ENCODE data around the gene MEF2D. TPM values are rescaled to one million over a fixed set of nuclear protein-coding genes. Genes with fewer than 3 reads are reported as not detected.

Gene MEF2D
- total and polyA plus RNA-seq, 9 donors, result 16.8 to 75.3 (median 58.2) TPM

DNA sequence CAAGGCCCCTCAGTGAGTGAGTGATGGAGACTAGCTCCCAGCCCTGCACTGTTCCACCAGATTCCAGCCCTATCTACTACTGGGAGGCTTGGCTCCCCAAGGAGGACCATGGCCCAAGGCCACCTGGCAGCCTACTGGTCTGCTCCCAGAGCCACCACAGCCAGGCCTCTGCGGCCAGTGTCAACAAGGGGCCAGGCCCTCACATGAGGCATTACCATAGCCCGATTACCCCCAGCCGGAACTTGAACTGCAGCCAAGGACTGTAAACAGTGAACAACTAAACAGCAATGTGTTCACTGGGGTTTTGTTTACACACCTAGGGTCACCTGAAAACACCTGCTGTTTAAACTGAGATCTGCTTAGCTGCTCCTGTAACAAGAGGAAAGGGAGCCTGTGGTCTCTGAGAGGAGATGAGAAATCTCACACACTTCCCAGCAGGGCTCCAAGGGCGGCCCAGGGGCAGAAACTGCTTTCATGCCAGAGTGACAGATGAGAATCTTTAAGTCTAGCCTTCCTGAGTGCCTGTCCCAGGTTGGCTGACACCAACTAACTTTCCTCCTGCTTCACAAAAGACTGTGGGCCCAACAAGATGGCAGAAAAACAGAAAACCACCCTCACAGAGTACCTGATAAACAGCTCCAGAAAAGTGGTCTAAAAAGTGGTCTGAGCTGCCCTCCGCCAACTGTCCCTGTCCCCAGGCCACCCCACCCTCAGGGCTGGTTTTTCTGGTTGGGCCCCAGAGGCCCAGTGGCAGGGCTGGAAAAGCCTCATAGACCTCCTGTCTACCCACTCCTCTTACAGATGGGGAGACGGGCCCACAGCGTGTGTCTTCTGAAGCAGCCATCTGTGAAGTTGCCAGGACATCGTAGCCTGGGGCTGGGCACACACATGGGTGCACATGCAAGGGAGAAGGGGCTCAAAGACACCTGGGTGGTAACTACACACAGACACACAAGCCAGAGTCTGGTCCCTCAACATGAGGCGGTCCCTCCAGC, 28.8 kb downstream of the MEF2D start:
- WGBS (ENCODE audit: insufficient coverage), result 66% methylated on average over 4 of the region's 9 CpGs
- H3K27ac ChIP-seq (ENCODE audit: low read length), result no peak overlapping the region
- no peaks in the 10 kb centered on the region for H3K27me3 ChIP-seq (ENCODE audit: control insufficient read depth, insufficient read depth, low read length)
- peaks cover 91% of the 10 kb centered on the region for H3K36me3 ChIP-seq (ENCODE audit: control insufficient read depth, insufficient read depth, low read length)
- no peak overlapping the region for H3K4me3 ChIP-seq (ENCODE audit: low read length)
- H3K9me3 ChIP-seq (replicated peaks; ENCODE audit: control insufficient read depth, low read depth, low read length), result no peaks in the 10 kb centered on the region
- H3K4me1 ChIP-seq (ENCODE audit: control insufficient read depth, insufficient read depth, low read length), result peaks cover 14% of the 10 kb centered on the region
- no peak for DNase-seq

GRCh38 chr1:156470473-156470872, 30.1 kb downstream of the MEF2D start:
- H3K4me1 ChIP-seq (ENCODE audit: control insufficient read depth, insufficient read depth, low read length), result peaks cover 9% of the 10 kb centered on the region
- H3K27me3 ChIP-seq (ENCODE audit: control insufficient read depth, insufficient read depth, low read length), result no peaks in the 10 kb centered on the region
- H3K27ac ChIP-seq (ENCODE audit: low read length), result no peak overlapping the region
- peaks cover 91% of the 10 kb centered on the region for H3K36me3 ChIP-seq (ENCODE audit: control insufficient read depth, insufficient read depth, low read length)
- no peak overlapping the region for H3K4me3 ChIP-seq (ENCODE audit: low read length)
- DNase-seq, result no peak
- H3K9me3 ChIP-seq (replicated peaks; ENCODE audit: control insufficient read depth, low read depth, low read length), result no peaks in the 10 kb centered on the region
- WGBS (ENCODE audit: insufficient coverage), result no CpG with 5 or more reads among the region's 1 CpG

- WGBS (ENCODE audit: insufficient coverage), result 98% methylated on average over 3 of the region's 6 CpGs
- Histone ChIP-seq H3K4me3 (ENCODE audit: low read length) (no peak overlapping the region), H3K36me3 (ENCODE audit: control insufficient read depth, insufficient read depth, low read length) (peaks cover 86% of the 10 kb centered on the region), H3K27me3 (ENCODE audit: control insufficient read depth, insufficient read depth, low read length) (no peaks in the 10 kb centered on the region), H3K4me1 (ENCODE audit: control insufficient read depth, insufficient read depth, low read length) (peaks cover 22% of the 10 kb centered on the region), H3K9me3 (replicated peaks; ENCODE audit: control insufficient read depth, low read depth, low read length) (no peaks in the 10 kb centered on the region), H3K27ac (ENCODE audit: low read length) (no peak overlapping the region)
- no peak for DNase-seq
These were observed 31.8 kb downstream of the MEF2D start for GRCh38 chr1:156468693-156469345.

- no peaks in the 10 kb centered on the region for H3K27me3 ChIP-seq (ENCODE audit: control insufficient read depth, insufficient read depth, low read length)
- H3K27ac ChIP-seq (ENCODE audit: low read length), result no peak overlapping the region
- H3K36me3 ChIP-seq (ENCODE audit: control insufficient read depth, insufficient read depth, low read length), result peaks cover 79% of the 10 kb centered on the region
- peaks cover 23% of the 10 kb centered on the region for H3K4me1 ChIP-seq (ENCODE audit: control insufficient read depth, insufficient read depth, low read length)
- 87% methylated on average over 17 of the region's 18 CpGs for WGBS (ENCODE audit: insufficient coverage)
- H3K9me3 ChIP-seq (replicated peaks; ENCODE audit: control insufficient read depth, low read depth, low read length), result no peaks in the 10 kb centered on the region
- no peak overlapping the region for H3K4me3 ChIP-seq (ENCODE audit: low read length)
- no peak for DNase-seq
These were observed 32.7 kb downstream of the MEF2D start for GRCh38 chr1:156467906-156468305.

DNA sequence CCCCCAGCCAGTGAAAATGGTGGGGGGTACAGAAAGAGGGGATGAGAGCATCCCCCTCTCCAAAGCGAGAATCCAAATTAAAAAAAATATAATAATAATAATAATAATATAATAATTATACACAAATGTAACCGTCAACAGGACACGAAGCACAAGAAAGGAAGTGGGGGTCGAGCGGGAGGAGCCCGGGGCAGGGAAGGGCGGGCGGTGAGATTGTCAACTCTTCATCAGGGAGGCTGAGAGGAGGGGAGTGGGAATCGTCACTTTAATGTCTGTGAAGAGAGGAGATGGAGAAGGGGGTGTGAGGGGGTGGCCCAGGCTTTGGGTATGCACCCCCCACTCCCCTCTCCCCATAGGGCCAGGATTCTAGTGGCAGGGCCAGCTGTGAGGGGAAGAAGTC, 33.2 kb downstream of the MEF2D start:
- 87% methylated on average over 6 of the region's 9 CpGs for WGBS (ENCODE audit: insufficient coverage)
- H3K4me3 ChIP-seq (ENCODE audit: low read length), result no peak overlapping the region
- H3K9me3 ChIP-seq (replicated peaks; ENCODE audit: control insufficient read depth, low read depth, low read length), result no peaks in the 10 kb centered on the region
- H3K27ac ChIP-seq (ENCODE audit: low read length), result no peak overlapping the region
- H3K27me3 ChIP-seq (ENCODE audit: control insufficient read depth, insufficient read depth, low read length), result no peaks in the 10 kb centered on the region
- no peak for DNase-seq
- H3K4me1 ChIP-seq (ENCODE audit: control insufficient read depth, insufficient read depth, low read length), result peaks cover 23% of the 10 kb centered on the region
- peaks cover 79% of the 10 kb centered on the region for H3K36me3 ChIP-seq (ENCODE audit: control insufficient read depth, insufficient read depth, low read length)

DNA sequence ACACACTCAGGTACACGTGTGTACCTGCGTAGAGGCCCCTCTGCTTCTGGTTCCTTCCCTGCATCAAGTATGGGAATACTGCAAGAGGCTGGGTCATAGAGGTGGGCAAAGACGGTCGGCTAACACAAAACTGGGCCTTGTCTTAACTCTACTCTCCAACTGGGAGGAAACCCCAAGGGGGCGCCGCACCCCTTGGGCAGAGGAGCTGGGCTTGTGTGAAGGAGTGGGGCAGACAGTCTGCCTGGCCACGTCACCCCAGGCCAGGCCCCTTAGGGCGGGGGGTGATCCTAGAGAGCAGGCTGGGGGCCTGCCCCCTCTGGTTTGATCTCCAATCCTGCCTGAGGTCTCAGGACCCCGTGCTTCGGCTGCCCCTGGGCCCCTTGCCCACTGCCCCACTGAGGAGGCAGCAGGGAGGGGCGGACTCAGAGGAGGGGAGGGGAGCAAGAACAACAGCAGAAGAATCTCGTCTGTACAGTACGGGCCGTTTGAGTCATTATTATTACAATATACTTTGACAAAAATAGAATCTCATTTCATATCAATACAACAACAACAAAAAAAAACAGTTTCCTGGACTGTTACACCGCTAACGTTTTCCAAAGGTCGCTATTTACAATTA, 34.7 kb downstream of the MEF2D start:
- Histone ChIP-seq H3K36me3 (ENCODE audit: control insufficient read depth, insufficient read depth, low read length) (peaks cover 65% of the 10 kb centered on the region), H3K27me3 (ENCODE audit: control insufficient read depth, insufficient read depth, low read length) (no peaks in the 10 kb centered on the region), H3K9me3 (replicated peaks; ENCODE audit: control insufficient read depth, low read depth, low read length) (no peaks in the 10 kb centered on the region), H3K27ac (ENCODE audit: low read length) (no peak overlapping the region), H3K4me1 (ENCODE audit: control insufficient read depth, insufficient read depth, low read length) (peaks cover 27% of the 10 kb centered on the region), H3K4me3 (ENCODE audit: low read length) (no peak overlapping the region)
- 56% methylated on average over 2 of the region's 17 CpGs for WGBS (ENCODE audit: insufficient coverage)
- no peak for DNase-seq

DNA sequence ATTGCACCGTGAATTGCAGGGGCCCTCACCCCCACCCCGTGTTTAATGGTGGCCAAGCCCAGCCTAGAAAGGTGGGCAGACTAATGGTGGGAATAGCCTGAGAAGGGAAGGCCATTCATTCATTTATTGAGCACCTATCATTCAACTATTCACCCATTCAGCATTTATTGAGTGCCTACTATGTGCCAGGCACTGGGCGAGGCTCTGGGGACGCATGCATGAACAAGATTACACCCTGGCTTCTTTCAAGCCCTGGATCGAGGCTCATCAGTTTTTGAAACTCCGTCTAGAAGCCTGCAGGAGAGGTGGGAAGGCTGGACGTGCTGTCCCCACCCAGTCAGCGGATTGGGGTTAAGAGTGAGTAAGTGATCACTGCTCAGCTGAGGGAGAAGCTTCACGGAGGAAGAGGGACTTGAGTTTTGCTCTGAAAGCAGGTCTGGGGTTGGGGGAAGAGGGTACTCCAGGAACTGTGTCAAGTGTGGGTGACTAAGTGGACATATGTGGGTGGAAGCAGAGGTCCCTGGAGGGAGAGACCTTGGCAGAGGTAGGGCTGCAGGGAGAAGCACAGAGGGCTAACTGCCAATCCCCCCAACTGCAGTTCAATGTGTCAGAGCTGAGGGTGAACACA, 35.6 kb downstream of the MEF2D start:
- Histone ChIP-seq H3K27me3 (ENCODE audit: control insufficient read depth, insufficient read depth, low read length) (no peaks in the 10 kb centered on the region), H3K36me3 (ENCODE audit: control insufficient read depth, insufficient read depth, low read length) (peaks cover 57% of the 10 kb centered on the region), H3K4me3 (ENCODE audit: low read length) (no peak overlapping the region), H3K4me1 (ENCODE audit: control insufficient read depth, insufficient read depth, low read length) (peaks cover 27% of the 10 kb centered on the region), H3K9me3 (replicated peaks; ENCODE audit: control insufficient read depth, low read depth, low read length) (no peaks in the 10 kb centered on the region), H3K27ac (ENCODE audit: low read length) (no peak overlapping the region)
- 72% methylated on average over 7 of the region's 9 CpGs for WGBS (ENCODE audit: insufficient coverage)
- no peak for DNase-seq

- Histone ChIP-seq H3K27me3 (ENCODE audit: control insufficient read depth, insufficient read depth, low read length) (no peaks in the 10 kb centered on the region), H3K9me3 (replicated peaks; ENCODE audit: control insufficient read depth, low read depth, low read length) (no peaks in the 10 kb centered on the region), H3K27ac (ENCODE audit: low read length) (no peak overlapping the region), H3K36me3 (ENCODE audit: control insufficient read depth, insufficient read depth, low read length) (peaks cover 51% of the 10 kb centered on the region), H3K4me1 (ENCODE audit: control insufficient read depth, insufficient read depth, low read length) (peaks cover 27% of the 10 kb centered on the region), H3K4me3 (ENCODE audit: low read length) (no peak overlapping the region)
- no CpG with 5 or more reads among the region's 3 CpGs for WGBS (ENCODE audit: insufficient coverage)
- DNase-seq, result peak; percentile 49
These were observed 36.2 kb downstream of the MEF2D start for GRCh38 chr1:156464335-156464734.

GRCh38 chr1:156463874-156464273, 36.7 kb downstream of the MEF2D start:
- H3K4me3 ChIP-seq (ENCODE audit: low read length), result no peak overlapping the region
- peaks cover 46% of the 10 kb centered on the region for H3K36me3 ChIP-seq (ENCODE audit: control insufficient read depth, insufficient read depth, low read length)
- peaks cover 27% of the 10 kb centered on the region for H3K4me1 ChIP-seq (ENCODE audit: control insufficient read depth, insufficient read depth, low read length)
- H3K27me3 ChIP-seq (ENCODE audit: control insufficient read depth, insufficient read depth, low read length), result no peaks in the 10 kb centered on the region
- H3K9me3 ChIP-seq (replicated peaks; ENCODE audit: control insufficient read depth, low read depth, low read length), result no peaks in the 10 kb centered on the region
- no CpG with 5 or more reads among the region's 4 CpGs for WGBS (ENCODE audit: insufficient coverage)
- peak; percentile 44 for DNase-seq
- no peak overlapping the region for H3K27ac ChIP-seq (ENCODE audit: low read length)

Data from muscle of leg (tissue), 11 donors.